HEK293 (cell line): Measurements from ENCODE around the gene IER3IP1.

ENCODE experiments used
- CTCF ChIA-PET: fragments of 350-600 bp; formaldehyde crosslinking; extraction: SDS; loops from one replicate; lab custom pipeline; 2021; ENCODE audit warnings: antibody characterized with exemption; lab: Yijun Ruan, JAX
- POLR2A ChIA-PET: fragments of 300-600 bp; formaldehyde crosslinking; extraction: SDS; loops from one replicate; lab custom pipeline; 2020; ENCODE audit warnings: antibody characterized with exemption, inconsistent platforms; lab: Yijun Ruan, JAX
- H3K27ac ChIP-seq: fragments of 200-500 bp; sonication (Bioruptor generic); 2 replicates; pipeline ENCODE4 v1.5.1; 2014; ENCODE audit warnings: low read depth, low read length, control low read depth, inconsistent platforms; ENCODE audit errors: extremely low read depth
- H3K36me3 ChIP-seq, 2 experiments: fragments of 200-500 bp in 1 of 2; sonication (Bioruptor generic) in 1 of 2; 1 replicate in 1 of 2; 2 replicates in 1 of 2; pipeline ENCODE4 v1.5.1; 2014 to 2017; ENCODE audit warnings: inconsistent platforms in 2 of 2, low read length in 2 of 2; ENCODE audit not compliant: control insufficient read depth in 2 of 2, insufficient read depth in 1 of 2
- H3K4me1 ChIP-seq: fragments of 200-500 bp; sonication (Bioruptor generic); 2 replicates; pipeline ENCODE4 v1.5.1; 2014; ENCODE audit warnings: mild to moderate bottlenecking, low read length, inconsistent platforms; ENCODE audit not compliant: control insufficient read depth, insufficient read depth
- H3K4me3 ChIP-seq: 2 replicates; pipeline ENCODE4 v1.5.1; 2011; ENCODE audit warnings: low read depth, mild to moderate bottlenecking, control low read depth, low read length, moderate library complexity
- H3K9me3 ChIP-seq: fragments of 200-500 bp; sonication (Bioruptor generic); 2 replicates; pipeline ENCODE4 v1.5.1; 2014; ENCODE audit warnings: low read depth, low read length, inconsistent platforms; ENCODE audit not compliant: control insufficient read depth, insufficient read depth
- KLF10 ChIP-seq: fragments of 450-650 bp; IDR thresholded peaks from 2 replicates; pipeline ENCODE4 v1.5.1; 2018; ENCODE audit warnings: missing biosample characterization, mild to moderate bottlenecking, missing genetic modification characterization
- PRDM6 ChIP-seq: fragments of 450-650 bp; formaldehyde crosslinking; IDR thresholded peaks from 2 replicates; pipeline ENCODE4 v1.5.1; 2017; ENCODE audit warnings: missing biosample characterization, missing genetic modification characterization
- SP2 ChIP-seq: fragments of 450-650 bp; formaldehyde crosslinking; IDR thresholded peaks from 2 replicates; pipeline ENCODE4 v1.5.1; 2016; ENCODE audit warnings: missing biosample characterization, missing genetic modification characterization
- TCF7L2 ChIP-seq: IDR thresholded peaks from 2 replicates; pipeline ENCODE4 v1.6.1; 2011; ENCODE audit warnings: low read depth, mild to moderate bottlenecking, inconsistent platforms, low read length, moderate library complexity, borderline replicate concordance
- YY1 ChIP-seq: fragments of 450-650 bp; formaldehyde crosslinking; IDR thresholded peaks from 2 replicates; pipeline ENCODE4 v1.5.1; 2018; ENCODE audit warnings: missing biosample characterization, missing genetic modification characterization
- ZNF184 ChIP-seq: fragments of 450-650 bp; IDR thresholded peaks from 2 replicates; pipeline ENCODE4 v1.5.1; 2018; ENCODE audit warnings: missing biosample characterization, mild to moderate bottlenecking, missing genetic modification characterization
- ZNF2 ChIP-seq: fragments of 450-650 bp; formaldehyde crosslinking; IDR thresholded peaks from 2 replicates; pipeline ENCODE4 v1.5.1; 2016; ENCODE audit warnings: missing biosample characterization, missing genetic modification characterization
- ZNF223 ChIP-seq: fragments of 450-650 bp; formaldehyde crosslinking; IDR thresholded peaks from 2 replicates; pipeline ENCODE4 v1.5.1; 2016; ENCODE audit warnings: missing biosample characterization, missing genetic modification characterization
- ZNF362 ChIP-seq: fragments of 450-650 bp; formaldehyde crosslinking; IDR thresholded peaks from 2 replicates; pipeline ENCODE4 v1.5.1; 2016; ENCODE audit warnings: missing biosample characterization, missing genetic modification characterization
- ZNF404 ChIP-seq: fragments of 450-650 bp; formaldehyde crosslinking; IDR thresholded peaks from 2 replicates; pipeline ENCODE4 v1.5.1; 2017; ENCODE audit warnings: missing biosample characterization, missing genetic modification characterization
- ZNF423 ChIP-seq: fragments of 450-650 bp; formaldehyde crosslinking; IDR thresholded peaks from 2 replicates; pipeline ENCODE4 v1.5.1; 2016; ENCODE audit warnings: missing biosample characterization, missing genetic modification characterization
- ZNF555 ChIP-seq: fragments of 450-650 bp; formaldehyde crosslinking; conservative IDR thresholded peaks from 2 replicates; pipeline ENCODE4 v1.5.1; 2017; ENCODE audit warnings: missing biosample characterization, mild to moderate bottlenecking, missing genetic modification characterization, inconsistent platforms
- ZNF580 ChIP-seq: fragments of 450-650 bp; formaldehyde crosslinking; IDR thresholded peaks from 2 replicates; pipeline ENCODE4 v1.5.1; 2016; ENCODE audit warnings: missing biosample characterization, missing genetic modification characterization
- ZNF585B ChIP-seq: fragments of 450-650 bp; formaldehyde crosslinking; IDR thresholded peaks from 2 replicates; pipeline ENCODE4 v1.5.1; 2016; ENCODE audit warnings: missing biosample characterization, missing genetic modification characterization
- ZNF677 ChIP-seq: fragments of 450-650 bp; IDR thresholded peaks from 2 replicates; pipeline ENCODE4 v1.5.0; 2018; ENCODE audit warnings: missing biosample characterization, mild to moderate bottlenecking, missing genetic modification characterization, moderate library complexity
- ZNF692 ChIP-seq: fragments of 450-650 bp; formaldehyde crosslinking; IDR thresholded peaks from 2 replicates; pipeline ENCODE4 v1.5.1; 2016; ENCODE audit warnings: missing biosample characterization, missing genetic modification characterization
- ZNF843 ChIP-seq: fragments of 450-650 bp; formaldehyde crosslinking; IDR thresholded peaks from 2 replicates; pipeline ENCODE4 v1.5.1; 2016; ENCODE audit warnings: missing biosample characterization, missing genetic modification characterization
- ZXDB ChIP-seq: fragments of 450-650 bp; formaldehyde crosslinking; IDR thresholded peaks from 2 replicates; pipeline ENCODE4 v1.5.1; 2016; ENCODE audit warnings: missing biosample characterization, missing genetic modification characterization
- TF ChIP-seq, protein P1 (sequence below): fragments of 450-650 bp; formaldehyde crosslinking; IDR thresholded peaks from 2 replicates; pipeline ENCODE4 v1.5.1; 2016; ENCODE audit warnings: missing biosample characterization, missing genetic modification characterization
- TF ChIP-seq, protein P2 (sequence below): fragments of 450-650 bp; IDR thresholded peaks from 2 replicates; pipeline ENCODE4 v1.5.1; 2018; ENCODE audit warnings: missing biosample characterization, mild to moderate bottlenecking, missing genetic modification characterization

Gene IER3IP1

GRCh38 chr18:47143899-47144485, 32.2 kb downstream of the IER3IP1 start (continued):
- TF ChIP-seq PRDM6 (tag by site-specific recombination): no peak

GRCh38 chr18:47143153-47143552, 33.0 kb downstream of the IER3IP1 start:
- no peak overlapping the region for H3K4me3 ChIP-seq
- POLR2A ChIA-PET: no interaction called here
- CTCF ChIA-PET: interaction anchor here (0.6 kb wide), 1 partner anchor 32 kb away, joined by 3 read pairs; no protein-coding TSS in a partner anchor

GRCh38 chr18:47141289-47141688, 34.9 kb downstream of the IER3IP1 start:
- ChIA-PET CTCF (no interaction called here), POLR2A (interaction anchor here (1.4 kb wide), 1 partner anchor 9 kb away, joined by 10 read pairs; the partner anchor contains the start of gene HDHD2)

More at GRCh38 chr18:47143153-47143552, 33.0 kb downstream of the IER3IP1 start:
- H3K36me3 ChIP-seq: peaks cover 0 to 8% of the 10 kb centered on the region in 2 experiments; a peak in 1 of 3 replicates
- TF ChIP-seq, protein P1, sequence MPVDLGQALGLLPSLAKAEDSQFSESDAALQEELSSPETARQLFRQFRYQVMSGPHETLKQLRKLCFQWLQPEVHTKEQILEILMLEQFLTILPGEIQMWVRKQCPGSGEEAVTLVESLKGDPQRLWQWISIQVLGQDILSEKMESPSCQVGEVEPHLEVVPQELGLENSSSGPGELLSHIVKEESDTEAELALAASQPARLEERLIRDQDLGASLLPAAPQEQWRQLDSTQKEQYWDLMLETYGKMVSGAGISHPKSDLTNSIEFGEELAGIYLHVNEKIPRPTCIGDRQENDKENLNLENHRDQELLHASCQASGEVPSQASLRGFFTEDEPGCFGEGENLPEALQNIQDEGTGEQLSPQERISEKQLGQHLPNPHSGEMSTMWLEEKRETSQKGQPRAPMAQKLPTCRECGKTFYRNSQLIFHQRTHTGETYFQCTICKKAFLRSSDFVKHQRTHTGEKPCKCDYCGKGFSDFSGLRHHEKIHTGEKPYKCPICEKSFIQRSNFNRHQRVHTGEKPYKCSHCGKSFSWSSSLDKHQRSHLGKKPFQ (tag by site-specific recombination): no peak
- TF ChIP-seq ZNF404 (tag by site-specific recombination) (no peak), ZNF2 (tag by site-specific recombination) (no peak), ZNF423 (tag by site-specific recombination) (no peak), ZXDB (no peak), ZNF184 (no peak), SP2 (tag by site-specific recombination) (no peak), TCF7L2 (no peak), ZNF580 (tag by site-specific recombination) (no peak)
- H3K27ac ChIP-seq: no peak overlapping the region
- no peaks in the 10 kb centered on the region for H3K9me3 ChIP-seq
- H3K4me1 ChIP-seq: no peaks in the 10 kb centered on the region

More at GRCh38 chr18:47141289-47141688, 34.9 kb downstream of the IER3IP1 start:
- TF ChIP-seq ZNF362 (tag by site-specific recombination) (no peak), ZNF677 (tag by site-specific recombination) (no peak), ZNF692 (tag by site-specific recombination) (no peak), ZNF555 (no peak), ZNF585B (tag by site-specific recombination) (no peak), YY1 (tag by site-specific recombination) (no peak), ZNF843 (tag by site-specific recombination) (no peak), ZNF223 (tag by site-specific recombination) (no peak), KLF10 (no peak)
- TF ChIP-seq, protein P2, sequence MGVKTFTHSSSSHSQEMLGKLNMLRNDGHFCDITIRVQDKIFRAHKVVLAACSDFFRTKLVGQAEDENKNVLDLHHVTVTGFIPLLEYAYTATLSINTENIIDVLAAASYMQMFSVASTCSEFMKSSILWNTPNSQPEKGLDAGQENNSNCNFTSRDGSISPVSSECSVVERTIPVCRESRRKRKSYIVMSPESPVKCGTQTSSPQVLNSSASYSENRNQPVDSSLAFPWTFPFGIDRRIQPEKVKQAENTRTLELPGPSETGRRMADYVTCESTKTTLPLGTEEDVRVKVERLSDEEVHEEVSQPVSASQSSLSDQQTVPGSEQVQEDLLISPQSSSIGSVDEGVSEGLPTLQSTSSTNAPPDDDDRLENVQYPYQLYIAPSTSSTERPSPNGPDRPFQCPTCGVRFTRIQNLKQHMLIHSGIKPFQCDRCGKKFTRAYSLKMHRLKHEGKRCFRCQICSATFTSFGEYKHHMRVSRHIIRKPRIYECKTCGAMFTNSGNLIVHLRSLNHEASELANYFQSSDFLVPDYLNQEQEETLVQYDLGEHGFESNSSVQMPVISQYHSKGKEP (tag by site-specific recombination): no peak
- no peak overlapping the region for H3K27ac ChIP-seq
- no peaks in the 10 kb centered on the region for H3K9me3 ChIP-seq
- no peak overlapping the region for H3K4me3 ChIP-seq
- H3K4me1 ChIP-seq: no peaks in the 10 kb centered on the region
- peaks cover 6 to 8% of the 10 kb centered on the region in 2 experiments; a peak in 2 of 3 replicates for H3K36me3 ChIP-seq
